Stimulated activated CD4-positive, alpha-beta T cell treated with anti-CD3 and anti-CD28 coated beads, TNF-alpha, amount 100 ng/mL, for 48 hours (primary cell): ENCODE measurements around the gene C22orf39.

ENCODE experiments used
- DNase-seq, 3 donors: peaks; one replicate each; pipeline ENCODE4 v3.0.0-alpha.2; 2020; ENCODE audit warnings: low read depth in 3 of 3

C22orf39 gene

GRCh38 chr22:19430890-19431541, 16.5 kb downstream of the C22orf39 start:
- DNase-seq = peak in 1 of 3 donors; percentile 10

GRCh38 chr22:19429950-19430889, 17.3 kb downstream of the C22orf39 start:
- DNase-seq = peak in 1 of 3 donors; percentile 13

GRCh38 chr22:19424186-19424500, 23.4 kb downstream of the C22orf39 start:
- DNase-seq = no peak

GRCh38 chr22:19422440-19423301, 24.8 kb downstream of the C22orf39 start:
- no peak for DNase-seq

- DNase-seq = no peak
These were observed 27.2 kb downstream of the C22orf39 start for GRCh38 chr22:19420321-19420720.

- peak in 1 of 3 donors; percentile 20 for DNase-seq
These were observed 27.9 kb downstream of the C22orf39 start for GRCh38 chr22:19419464-19420178.

- DNase-seq = no peak
These were observed 28.4 kb downstream of the C22orf39 start for GRCh38 chr22:19419086-19419463.

- no peak for DNase-seq
These were observed 34.6 kb downstream of the C22orf39 start for GRCh38 chr22:19412923-19413322.

- DNase-seq = no peak
These were observed 35.0 kb downstream of the C22orf39 start for GRCh38 chr22:19412478-19412877.

- no peak for DNase-seq
These were observed 35.8 kb downstream of the C22orf39 start for GRCh38 chr22:19411690-19412045.

- no peak for DNase-seq
These were observed 36.4 kb downstream of the C22orf39 start for GRCh38 chr22:19410941-19411689.

- no peak for DNase-seq
These were observed 39.6 kb downstream of the C22orf39 start for GRCh38 chr22:19407649-19408606.

- DNase-seq = no peak
These were observed 40.7 kb downstream of the C22orf39 start for GRCh38 chr22:19406846-19407245.

GRCh38 chr22:19406281-19406811, 41.2 kb downstream of the C22orf39 start:
- DNase-seq = no peak

GRCh38 chr22:19405652-19406051, 41.9 kb downstream of the C22orf39 start:
- no peak for DNase-seq

- DNase-seq = no peak
These were observed 42.4 kb downstream of the C22orf39 start for GRCh38 chr22:19405133-19405532.

- no peak for DNase-seq
These were observed 42.8 kb downstream of the C22orf39 start for GRCh38 chr22:19404676-19405075.

- DNase-seq = no peak
These were observed 44.8 kb downstream of the C22orf39 start for GRCh38 chr22:19402642-19403191.

GRCh38 chr22:19401483-19401882, 46.0 kb downstream of the C22orf39 start:
- DNase-seq = no peak
